GM12874 (cell line): ENCODE data around the gene TCAF1.

Source experiments
- TF ChIP-seq, protein P1 (sequence below): IDR thresholded peaks from 2 replicates; pipeline ENCODE4 v1.5.1; 2011; ENCODE audit warnings: low read depth, mild to moderate bottlenecking, control low read depth, low read length, moderate library complexity; ENCODE audit not compliant: insufficient read depth

TCAF1 gene

GRCh38 chr7:143934526-143935325 is 32.8 kb upstream of the TCAF1 start, which contains the start of gene OR2F2:
Gene OR2F2, plus strand, starts transcription at chr7:143935233. Its CDS starts 0 bp downstream, at chr7:143935233.
- TF ChIP-seq, protein P1, sequence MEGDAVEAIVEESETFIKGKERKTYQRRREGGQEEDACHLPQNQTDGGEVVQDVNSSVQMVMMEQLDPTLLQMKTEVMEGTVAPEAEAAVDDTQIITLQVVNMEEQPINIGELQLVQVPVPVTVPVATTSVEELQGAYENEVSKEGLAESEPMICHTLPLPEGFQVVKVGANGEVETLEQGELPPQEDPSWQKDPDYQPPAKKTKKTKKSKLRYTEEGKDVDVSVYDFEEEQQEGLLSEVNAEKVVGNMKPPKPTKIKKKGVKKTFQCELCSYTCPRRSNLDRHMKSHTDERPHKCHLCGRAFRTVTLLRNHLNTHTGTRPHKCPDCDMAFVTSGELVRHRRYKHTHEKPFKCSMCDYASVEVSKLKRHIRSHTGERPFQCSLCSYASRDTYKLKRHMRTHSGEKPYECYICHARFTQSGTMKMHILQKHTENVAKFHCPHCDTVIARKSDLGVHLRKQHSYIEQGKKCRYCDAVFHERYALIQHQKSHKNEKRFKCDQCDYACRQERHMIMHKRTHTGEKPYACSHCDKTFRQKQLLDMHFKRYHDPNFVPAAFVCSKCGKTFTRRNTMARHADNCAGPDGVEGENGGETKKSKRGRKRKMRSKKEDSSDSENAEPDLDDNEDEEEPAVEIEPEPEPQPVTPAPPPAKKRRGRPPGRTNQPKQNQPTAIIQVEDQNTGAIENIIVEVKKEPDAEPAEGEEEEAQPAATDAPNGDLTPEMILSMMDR: no peak

GRCh38 chr7:143931739-143932138 is 29.8 kb upstream of the TCAF1 start:
- TF ChIP-seq, protein P1: no peak

DNA sequence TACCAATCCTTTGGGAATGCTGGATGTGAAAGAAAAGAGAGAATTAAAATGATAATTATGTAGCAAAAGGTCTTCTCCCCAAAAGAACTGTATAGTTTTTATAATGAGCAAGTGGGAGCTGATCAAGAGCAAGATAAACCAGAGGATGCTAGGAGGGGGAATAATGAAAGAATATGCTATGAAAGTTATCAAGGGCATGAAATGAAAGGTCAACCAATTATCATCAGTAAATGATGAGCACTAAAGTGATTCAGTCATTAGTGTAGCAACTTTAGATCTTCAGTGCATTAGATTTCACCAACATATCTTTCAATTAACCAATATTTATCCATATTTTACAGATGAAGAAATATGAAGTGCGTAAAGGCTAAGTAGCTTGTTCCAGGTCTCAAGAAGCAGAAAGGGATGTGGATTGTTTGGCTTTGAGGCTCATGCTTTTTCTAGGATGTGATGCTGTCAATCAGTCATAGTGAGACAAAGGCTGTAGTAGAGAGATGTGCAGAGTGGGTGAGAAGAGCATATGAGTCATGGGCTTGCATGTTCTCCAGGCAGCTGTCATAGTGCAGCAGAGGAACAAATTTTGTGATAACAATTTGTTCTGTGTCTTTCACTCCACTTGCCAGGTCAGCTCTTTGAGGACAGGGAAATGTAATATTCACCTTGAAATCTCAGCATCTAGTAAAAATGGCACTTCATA is 27.4 kb upstream of the TCAF1 start:
- TF ChIP-seq, protein P1: no peak

- TF ChIP-seq, protein P1: no peak
These were observed 22.9 kb upstream of the TCAF1 start for GRCh38 chr7:143924851-143925250.

DNA sequence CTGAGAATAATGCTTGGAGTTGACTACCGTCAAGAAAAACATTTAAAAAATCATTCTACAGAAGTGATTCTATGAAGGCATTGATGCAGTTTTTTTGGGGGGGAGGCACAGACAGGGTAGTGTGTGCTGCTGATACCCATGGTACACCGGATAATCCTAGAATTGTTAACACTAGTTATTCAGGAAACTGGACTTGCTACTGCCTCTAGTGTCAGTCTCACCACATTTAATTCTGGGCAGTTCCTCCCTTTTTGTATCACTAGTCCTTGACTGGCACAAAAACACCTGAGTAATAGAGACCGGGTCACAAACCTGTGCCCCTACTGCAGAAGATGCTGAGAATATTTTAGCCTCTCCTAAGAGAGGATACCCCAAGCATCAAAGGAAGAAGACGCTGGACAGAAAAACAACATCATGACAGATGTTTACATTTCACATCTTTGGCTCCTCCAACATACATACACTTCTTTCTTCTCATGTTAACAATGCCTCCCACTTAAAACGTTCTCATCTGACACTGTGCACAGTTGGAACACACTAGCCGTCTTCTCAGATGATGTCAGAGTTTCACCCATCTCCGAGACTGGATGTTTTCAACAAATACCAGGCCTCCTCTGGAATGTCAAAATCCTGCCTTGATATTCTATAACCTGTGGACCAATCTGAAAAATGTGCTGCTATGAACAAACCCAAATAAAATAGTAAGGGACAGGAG is 13.1 kb upstream of the TCAF1 start:
- TF ChIP-seq, protein P1: no peak

- TF ChIP-seq, protein P1: no peak
These were observed 12.1 kb upstream of the TCAF1 start for GRCh38 chr7:143913945-143914615.
